Measurements from ENCODE around the gene SLIT3.

The SLIT3 gene

DNA sequence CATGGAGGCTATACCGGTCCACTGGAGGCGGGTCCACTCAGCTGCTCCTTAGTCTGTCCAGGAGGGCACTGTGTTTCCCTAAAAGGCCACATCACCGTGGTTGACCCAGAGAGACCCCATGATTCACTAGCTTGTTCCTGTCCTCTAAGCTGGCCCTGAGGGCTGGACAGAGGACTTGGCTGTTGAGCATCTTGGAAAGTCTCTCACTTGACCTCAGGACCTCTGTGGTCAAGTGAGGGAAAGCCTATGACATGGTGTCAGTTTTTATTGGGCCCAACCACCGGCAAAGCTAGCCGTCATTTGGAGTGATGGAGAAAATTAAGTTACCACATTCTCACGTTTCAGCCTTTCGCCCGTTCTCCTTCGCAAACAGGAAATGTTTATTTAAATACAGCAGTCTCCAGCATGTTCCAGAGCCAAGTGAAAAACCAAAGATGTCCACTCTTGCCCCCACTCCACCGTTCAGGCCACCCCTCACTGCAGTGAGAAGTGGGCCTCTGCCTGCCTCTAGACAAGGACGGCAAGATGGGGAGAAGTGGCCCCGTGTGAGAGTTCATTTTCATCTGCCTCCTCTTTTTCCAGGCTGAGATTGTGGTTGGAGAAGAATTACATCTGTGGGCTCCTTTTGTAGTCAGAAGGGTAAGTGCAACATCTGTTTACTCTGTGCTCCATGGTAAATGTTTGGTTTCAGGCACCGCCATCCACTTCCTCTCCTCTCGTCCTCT, 4.4 kb downstream of the SLIT3 start:
- Histone ChIP-seq H3K27ac (ENCODE audit: low read depth, low read length) (no peak overlapping the region), H3K4me2 (ENCODE audit: low read depth, low read length, poor library complexity, severe bottlenecking) (no peak overlapping the region), H3K9ac (ENCODE audit: low read length) (no peak overlapping the region), H3K4me3 (ENCODE audit: insufficient read depth, low read length, poor library complexity, severe bottlenecking) (no peak overlapping the region), H2AFZ (ENCODE audit: low read depth, low read length, severe bottlenecking) (no peak overlapping the region), H3K27me3 (ENCODE audit: low read length) (no peaks in the 10 kb centered on the region), H3F3A (ENCODE audit: insufficient read depth) (no peaks in the 10 kb centered on the region), H3K36me3 (ENCODE audit: low read length) (no peaks in the 10 kb centered on the region), H3K9me3 (ENCODE audit: insufficient read depth, low read length) (no peaks in the 10 kb centered on the region), H3K9me2 (replicated peaks; ENCODE audit: insufficient read depth, low read length) (no peaks in the 10 kb centered on the region), H3K79me2 (ENCODE audit: insufficient read depth, low read length) (no peaks in the 10 kb centered on the region), H4K20me1 (ENCODE audit: low read depth, low read length) (no peaks in the 10 kb centered on the region)
- TF ChIP-seq, protein P1, sequence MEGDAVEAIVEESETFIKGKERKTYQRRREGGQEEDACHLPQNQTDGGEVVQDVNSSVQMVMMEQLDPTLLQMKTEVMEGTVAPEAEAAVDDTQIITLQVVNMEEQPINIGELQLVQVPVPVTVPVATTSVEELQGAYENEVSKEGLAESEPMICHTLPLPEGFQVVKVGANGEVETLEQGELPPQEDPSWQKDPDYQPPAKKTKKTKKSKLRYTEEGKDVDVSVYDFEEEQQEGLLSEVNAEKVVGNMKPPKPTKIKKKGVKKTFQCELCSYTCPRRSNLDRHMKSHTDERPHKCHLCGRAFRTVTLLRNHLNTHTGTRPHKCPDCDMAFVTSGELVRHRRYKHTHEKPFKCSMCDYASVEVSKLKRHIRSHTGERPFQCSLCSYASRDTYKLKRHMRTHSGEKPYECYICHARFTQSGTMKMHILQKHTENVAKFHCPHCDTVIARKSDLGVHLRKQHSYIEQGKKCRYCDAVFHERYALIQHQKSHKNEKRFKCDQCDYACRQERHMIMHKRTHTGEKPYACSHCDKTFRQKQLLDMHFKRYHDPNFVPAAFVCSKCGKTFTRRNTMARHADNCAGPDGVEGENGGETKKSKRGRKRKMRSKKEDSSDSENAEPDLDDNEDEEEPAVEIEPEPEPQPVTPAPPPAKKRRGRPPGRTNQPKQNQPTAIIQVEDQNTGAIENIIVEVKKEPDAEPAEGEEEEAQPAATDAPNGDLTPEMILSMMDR (IDR thresholded peaks at IDR 0.05; ENCODE audit: insufficient read depth, low read length, poor library complexity, severe bottlenecking): no peak
- TF ChIP-seq EZH2phosphoT487 (conservative IDR thresholded peaks at IDR 0.05; ENCODE audit: low read length): no peak

DNA sequence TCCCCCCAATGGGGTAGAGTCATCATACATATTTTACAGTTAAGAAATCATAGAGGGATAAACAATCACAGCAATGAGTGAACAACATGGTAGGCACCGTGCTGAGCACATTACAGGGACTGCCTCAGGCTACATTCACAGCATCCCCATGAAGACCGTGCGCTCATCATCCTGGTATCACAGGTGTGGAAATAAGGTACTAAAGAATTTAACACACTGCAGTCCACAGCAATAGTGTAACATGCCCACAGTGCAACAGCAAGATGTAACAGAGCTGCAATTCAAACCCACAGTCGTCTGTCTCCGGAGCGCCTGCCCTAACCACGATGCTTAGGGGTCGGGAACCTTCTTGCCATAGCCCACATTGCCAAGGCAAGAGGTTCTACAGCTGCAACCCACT, 5.6 kb downstream of the SLIT3 start:
- H3K9ac ChIP-seq (ENCODE audit: low read length): no peak overlapping the region
- H4K20me1 ChIP-seq (ENCODE audit: low read depth, low read length): no peaks in the 10 kb centered on the region
- H3K27ac ChIP-seq (ENCODE audit: low read depth, low read length): no peak overlapping the region
- H2AFZ ChIP-seq (ENCODE audit: low read depth, low read length, severe bottlenecking): no peak overlapping the region
- no peaks in the 10 kb centered on the region for H3K27me3 ChIP-seq (ENCODE audit: low read length)
- TF ChIP-seq, protein P1 (IDR thresholded peaks at IDR 0.05; ENCODE audit: insufficient read depth, low read length, poor library complexity, severe bottlenecking): no peak
- TF ChIP-seq EZH2phosphoT487 (conservative IDR thresholded peaks at IDR 0.05; ENCODE audit: low read length): no peak
- H3F3A ChIP-seq (ENCODE audit: insufficient read depth): no peaks in the 10 kb centered on the region
- no peak overlapping the region for H3K4me3 ChIP-seq (ENCODE audit: insufficient read depth, low read length, poor library complexity, severe bottlenecking)
- H3K4me2 ChIP-seq (ENCODE audit: low read depth, low read length, poor library complexity, severe bottlenecking): no peak overlapping the region
- no peaks in the 10 kb centered on the region for H3K36me3 ChIP-seq (ENCODE audit: low read length)
- no peaks in the 10 kb centered on the region for H3K79me2 ChIP-seq (ENCODE audit: insufficient read depth, low read length)
- no peaks in the 10 kb centered on the region for H3K9me3 ChIP-seq (ENCODE audit: insufficient read depth, low read length)
- no peaks in the 10 kb centered on the region for H3K9me2 ChIP-seq (replicated peaks; ENCODE audit: insufficient read depth, low read length)

DNA sequence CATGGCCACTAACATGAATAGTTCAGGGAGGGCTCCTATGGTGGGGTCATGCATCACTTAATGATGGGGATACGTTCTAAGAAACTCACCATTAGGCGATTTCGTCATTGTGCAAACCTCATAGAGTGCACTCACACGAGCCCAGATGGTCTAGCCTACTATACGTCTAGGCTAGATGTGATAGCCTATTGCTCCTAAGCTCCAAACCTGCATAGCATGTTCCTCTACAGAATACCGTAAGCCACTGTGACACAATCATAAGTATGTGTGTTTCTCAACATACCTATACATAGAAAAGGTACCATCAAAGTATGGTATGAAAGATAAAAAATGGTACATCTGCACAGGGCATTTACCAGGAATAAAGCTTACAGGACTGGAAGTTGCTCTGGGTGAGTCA, 6.3 kb downstream of the SLIT3 start:
- no peak overlapping the region for H3K4me3 ChIP-seq (ENCODE audit: insufficient read depth, low read length, poor library complexity, severe bottlenecking)
- no peaks in the 10 kb centered on the region for H4K20me1 ChIP-seq (ENCODE audit: low read depth, low read length)
- no peaks in the 10 kb centered on the region for H3K9me2 ChIP-seq (replicated peaks; ENCODE audit: insufficient read depth, low read length)
- TF ChIP-seq, protein P1 (IDR thresholded peaks at IDR 0.05; ENCODE audit: insufficient read depth, low read length, poor library complexity, severe bottlenecking): no peak
- no peak for TF ChIP-seq EZH2phosphoT487 (conservative IDR thresholded peaks at IDR 0.05; ENCODE audit: low read length)
- no peak overlapping the region for H3K27ac ChIP-seq (ENCODE audit: low read depth, low read length)
- H3K79me2 ChIP-seq (ENCODE audit: insufficient read depth, low read length): no peaks in the 10 kb centered on the region
- no peak overlapping the region for H3K4me2 ChIP-seq (ENCODE audit: low read depth, low read length, poor library complexity, severe bottlenecking)
- H3K27me3 ChIP-seq (ENCODE audit: low read length): no peaks in the 10 kb centered on the region
- H3K9ac ChIP-seq (ENCODE audit: low read length): no peak overlapping the region
- no peaks in the 10 kb centered on the region for H3F3A ChIP-seq (ENCODE audit: insufficient read depth)
- no peaks in the 10 kb centered on the region for H3K9me3 ChIP-seq (ENCODE audit: insufficient read depth, low read length)
- no peaks in the 10 kb centered on the region for H3K36me3 ChIP-seq (ENCODE audit: low read length)
- no peak overlapping the region for H2AFZ ChIP-seq (ENCODE audit: low read depth, low read length, severe bottlenecking)

Data from SU-DHL-6 (cell line).